HL-60 (cell line): ENCODE results near the gene XPO5.

Experiments
- GABPA ChIP-seq: IDR thresholded peaks from 2 replicates; pipeline ENCODE4 v1.6.1; 2012; ENCODE audit warnings: low read depth
- POLR2AphosphoS5 ChIP-seq: IDR thresholded peaks from 2 replicates; pipeline ENCODE4 v1.6.1; 2012; ENCODE audit warnings: low read depth
- TF ChIP-seq, protein P1 (sequence below): IDR thresholded peaks from one replicate; pipeline ENCODE4 v1.5.1; 2011; ENCODE audit warnings: low read length, control low read depth, inconsistent platforms; ENCODE audit not compliant: insufficient read depth
- TF ChIP-seq, protein P2 (sequence below): IDR thresholded peaks from 2 replicates; pipeline ENCODE4 v1.6.1; 2012; ENCODE audit warnings: low read depth; ENCODE audit not compliant: insufficient replicate concordance

DNA sequence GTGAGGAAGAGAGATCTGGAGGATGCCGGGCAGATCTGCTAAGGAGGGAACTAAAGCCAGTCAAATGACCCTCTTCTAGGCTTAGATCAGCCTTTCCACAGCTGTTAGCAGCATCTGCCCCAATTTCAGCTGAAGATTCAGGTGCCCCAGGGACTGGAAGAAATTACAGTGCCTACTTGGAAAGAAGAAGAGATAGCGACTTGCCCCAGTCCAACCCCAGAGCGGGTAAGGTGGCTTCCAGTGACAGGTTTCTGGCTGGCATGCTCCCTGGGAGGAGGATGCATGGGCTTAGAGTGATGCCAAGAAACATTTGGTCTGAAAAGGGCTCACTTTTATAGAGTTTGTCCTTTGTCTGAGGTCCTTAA lies 97.8 kb downstream of the XPO5 start:
- TF ChIP-seq POLR2AphosphoS5 (no peak), GABPA (no peak)
- TF ChIP-seq, protein P1, sequence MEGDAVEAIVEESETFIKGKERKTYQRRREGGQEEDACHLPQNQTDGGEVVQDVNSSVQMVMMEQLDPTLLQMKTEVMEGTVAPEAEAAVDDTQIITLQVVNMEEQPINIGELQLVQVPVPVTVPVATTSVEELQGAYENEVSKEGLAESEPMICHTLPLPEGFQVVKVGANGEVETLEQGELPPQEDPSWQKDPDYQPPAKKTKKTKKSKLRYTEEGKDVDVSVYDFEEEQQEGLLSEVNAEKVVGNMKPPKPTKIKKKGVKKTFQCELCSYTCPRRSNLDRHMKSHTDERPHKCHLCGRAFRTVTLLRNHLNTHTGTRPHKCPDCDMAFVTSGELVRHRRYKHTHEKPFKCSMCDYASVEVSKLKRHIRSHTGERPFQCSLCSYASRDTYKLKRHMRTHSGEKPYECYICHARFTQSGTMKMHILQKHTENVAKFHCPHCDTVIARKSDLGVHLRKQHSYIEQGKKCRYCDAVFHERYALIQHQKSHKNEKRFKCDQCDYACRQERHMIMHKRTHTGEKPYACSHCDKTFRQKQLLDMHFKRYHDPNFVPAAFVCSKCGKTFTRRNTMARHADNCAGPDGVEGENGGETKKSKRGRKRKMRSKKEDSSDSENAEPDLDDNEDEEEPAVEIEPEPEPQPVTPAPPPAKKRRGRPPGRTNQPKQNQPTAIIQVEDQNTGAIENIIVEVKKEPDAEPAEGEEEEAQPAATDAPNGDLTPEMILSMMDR: no peak
- TF ChIP-seq, protein P2, sequence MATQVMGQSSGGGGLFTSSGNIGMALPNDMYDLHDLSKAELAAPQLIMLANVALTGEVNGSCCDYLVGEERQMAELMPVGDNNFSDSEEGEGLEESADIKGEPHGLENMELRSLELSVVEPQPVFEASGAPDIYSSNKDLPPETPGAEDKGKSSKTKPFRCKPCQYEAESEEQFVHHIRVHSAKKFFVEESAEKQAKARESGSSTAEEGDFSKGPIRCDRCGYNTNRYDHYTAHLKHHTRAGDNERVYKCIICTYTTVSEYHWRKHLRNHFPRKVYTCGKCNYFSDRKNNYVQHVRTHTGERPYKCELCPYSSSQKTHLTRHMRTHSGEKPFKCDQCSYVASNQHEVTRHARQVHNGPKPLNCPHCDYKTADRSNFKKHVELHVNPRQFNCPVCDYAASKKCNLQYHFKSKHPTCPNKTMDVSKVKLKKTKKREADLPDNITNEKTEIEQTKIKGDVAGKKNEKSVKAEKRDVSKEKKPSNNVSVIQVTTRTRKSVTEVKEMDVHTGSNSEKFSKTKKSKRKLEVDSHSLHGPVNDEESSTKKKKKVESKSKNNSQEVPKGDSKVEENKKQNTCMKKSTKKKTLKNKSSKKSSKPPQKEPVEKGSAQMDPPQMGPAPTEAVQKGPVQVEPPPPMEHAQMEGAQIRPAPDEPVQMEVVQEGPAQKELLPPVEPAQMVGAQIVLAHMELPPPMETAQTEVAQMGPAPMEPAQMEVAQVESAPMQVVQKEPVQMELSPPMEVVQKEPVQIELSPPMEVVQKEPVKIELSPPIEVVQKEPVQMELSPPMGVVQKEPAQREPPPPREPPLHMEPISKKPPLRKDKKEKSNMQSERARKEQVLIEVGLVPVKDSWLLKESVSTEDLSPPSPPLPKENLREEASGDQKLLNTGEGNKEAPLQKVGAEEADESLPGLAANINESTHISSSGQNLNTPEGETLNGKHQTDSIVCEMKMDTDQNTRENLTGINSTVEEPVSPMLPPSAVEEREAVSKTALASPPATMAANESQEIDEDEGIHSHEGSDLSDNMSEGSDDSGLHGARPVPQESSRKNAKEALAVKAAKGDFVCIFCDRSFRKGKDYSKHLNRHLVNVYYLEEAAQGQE: no peak
